GM19372 (cell line): ENCODE measurements around the gene PTPRT.

ENCODE experiments used
- ATAC-seq: cut with Tn5 transposase; IDR thresholded peaks from one replicate; pipeline ENCODE4 v1.9.1; 2021; ENCODE audit warnings: mild to moderate bottlenecking, low read depth, moderate library complexity; ENCODE audit not compliant: unreplicated experiment

Gene PTPRT

GRCh38 chr20:43124241-43124640 is 65.5 kb downstream of the PTPRT start:
- ATAC-seq = no peak

- no peak for ATAC-seq
Observed at GRCh38 chr20:43123180-43123579, 66.5 kb downstream of the PTPRT start.

- no peak for ATAC-seq
Observed at GRCh38 chr20:43119720-43120119, 70.0 kb downstream of the PTPRT start.

- no peak for ATAC-seq
Observed at GRCh38 chr20:43102394-43102793, 87.3 kb downstream of the PTPRT start.

GRCh38 chr20:43096931-43097260 is 92.8 kb downstream of the PTPRT start:
- ATAC-seq = no peak

GRCh38 chr20:43096126-43096930 is 93.4 kb downstream of the PTPRT start:
- ATAC-seq = no peak

GRCh38 chr20:43095034-43095433 is 94.7 kb downstream of the PTPRT start:
- ATAC-seq = no peak

GRCh38 chr20:43092386-43093088 is 97.2 kb downstream of the PTPRT start:
- no peak for ATAC-seq

- ATAC-seq = no peak
Observed at GRCh38 chr20:43068482-43068881, 121.2 kb downstream of the PTPRT start.

- no peak for ATAC-seq
Observed at GRCh38 chr20:43066125-43066524, 123.6 kb downstream of the PTPRT start.

GRCh38 chr20:43065299-43065698 is 124.4 kb downstream of the PTPRT start:
- no peak for ATAC-seq

GRCh38 chr20:43058077-43058476 is 131.6 kb downstream of the PTPRT start:
- ATAC-seq = no peak

GRCh38 chr20:43057317-43057716 is 132.4 kb downstream of the PTPRT start:
- no peak for ATAC-seq

- no peak for ATAC-seq
Observed at GRCh38 chr20:43055181-43055884, 134.4 kb downstream of the PTPRT start.

- no peak for ATAC-seq
Observed at GRCh38 chr20:43052532-43052931, 137.2 kb downstream of the PTPRT start.

- no peak for ATAC-seq
Observed at GRCh38 chr20:43046966-43047365, 142.7 kb downstream of the PTPRT start.

GRCh38 chr20:43043887-43044286 is 145.8 kb downstream of the PTPRT start:
- no peak for ATAC-seq

GRCh38 chr20:43040427-43040826 is 149.3 kb downstream of the PTPRT start:
- no peak for ATAC-seq

- no peak for ATAC-seq
Observed at GRCh38 chr20:43037605-43038309, 151.9 kb downstream of the PTPRT start.

GRCh38 chr20:43034981-43035724 is 154.6 kb downstream of the PTPRT start:
- no peak for ATAC-seq
